SJSA1 (cell line): Measurements from ENCODE around the gene EBF4. TPM values are rescaled to one million over a fixed set of nuclear protein-coding genes. Genes with fewer than 3 reads are reported as not detected.
"Not testable (repeated sequence)": the region's sequence is repeated elsewhere in the genome, so short reads cannot be mapped to it uniquely, and the experiment has no call there.

Experiments used
- DNase-seq, 2 experiments: peaks; one replicate each; pipeline ENCODE4 v3.0.0-alpha.2; 2015 to 2020; ENCODE audit warnings: low spot score in 2 of 2, low read depth in 1 of 2
- H3K27ac ChIP-seq: fragments of 250-450 bp; sonication (Bioruptor Pico); 2 replicates; pipeline ENCODE4 v1.5.1; 2020; ENCODE audit warnings: mild to moderate bottlenecking, moderate library complexity
- H3K27me3 ChIP-seq: fragments of 250-450 bp; sonication (Bioruptor Pico); replicated peaks from 2 replicates; pipeline ENCODE4 v1.5.1; 2020; ENCODE audit warnings: mild to moderate bottlenecking, moderate library complexity
- H3K36me3 ChIP-seq: fragments of 250-450 bp; sonication (Bioruptor Pico); 2 replicates; pipeline ENCODE4 v1.5.1; 2020; ENCODE audit warnings: mild to moderate bottlenecking
- H3K4me1 ChIP-seq: fragments of 250-450 bp; sonication (Bioruptor Pico); replicated peaks from 2 replicates; pipeline ENCODE4 v1.6.1; 2021; ENCODE audit warnings: mild to moderate bottlenecking
- H3K4me3 ChIP-seq: fragments of 250-450 bp; sonication (Bioruptor Pico); 2 replicates; pipeline ENCODE4 v1.5.1; 2020; ENCODE audit warnings: mild to moderate bottlenecking
- H3K9me3 ChIP-seq: fragments of 250-450 bp; sonication (Bioruptor Pico); replicated peaks from 2 replicates; pipeline ENCODE4 v1.5.1; 2020; ENCODE audit warnings: mild to moderate bottlenecking
- total RNA-seq: library from RNA; depleted of rRNA; stranded (reverse); fragments of >200 nt; shearing (Covaris generic); gene quantifications from 2 replicates; pipeline ENCODE4 v1.2.3, GENCODE V29; 2014

EBF4 gene
- total RNA-seq, 1 experiment from 2014 or later, result 4.4 TPM

DNA sequence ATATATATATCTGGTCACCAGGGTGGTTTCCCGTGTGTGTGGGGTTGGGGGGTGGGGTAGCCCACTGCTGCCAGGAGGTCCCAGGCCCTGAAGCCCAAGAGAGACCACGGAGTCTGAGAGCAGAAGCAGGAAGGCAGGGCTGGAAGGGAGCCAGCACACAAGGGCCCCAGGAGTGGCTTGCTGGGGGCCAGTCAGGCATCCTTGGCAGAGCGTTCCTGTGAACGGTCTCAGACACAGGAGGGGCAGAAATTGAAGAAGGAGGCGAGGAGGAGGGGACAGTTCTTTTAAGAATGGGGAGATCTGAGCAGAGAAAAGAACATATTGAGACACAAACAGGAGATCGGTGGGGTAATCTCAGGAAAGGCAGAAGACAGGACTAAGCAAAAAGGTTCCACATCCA lies 1.9 kb upstream of the EBF4 start:
- Histone ChIP-seq H3K27me3 (peaks cover 31% of the 10 kb centered on the region), H3K4me1 (peaks cover 11% of the 10 kb centered on the region), H3K9me3 (no peaks in the 10 kb centered on the region), H3K27ac (no peak overlapping the region), H3K4me3 (no peak overlapping the region), H3K36me3 (no peaks in the 10 kb centered on the region)
- DNase-seq, result no peak

DNA sequence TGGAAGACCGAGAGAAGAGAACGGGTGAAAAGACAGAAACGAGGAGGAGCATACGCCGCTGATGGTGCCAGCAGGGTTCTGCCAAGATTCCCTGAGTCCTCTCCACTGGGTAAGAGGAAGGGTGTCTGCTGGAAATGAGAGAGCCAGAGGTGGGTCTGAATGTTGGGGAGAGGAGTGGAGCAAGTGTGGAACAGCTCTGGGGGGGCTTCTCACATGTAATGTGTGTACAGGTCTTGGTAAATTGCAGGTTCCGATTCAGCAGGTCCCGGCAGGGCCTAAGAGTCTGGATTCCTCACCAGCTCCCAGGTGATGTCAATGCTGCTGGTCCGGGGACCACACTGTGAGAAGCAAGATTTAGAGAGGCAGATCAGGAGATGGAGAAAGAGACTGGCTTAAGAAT lies 1.5 kb upstream of the EBF4 start:
- DNase-seq, result no peak
- H3K27ac ChIP-seq, result no peak overlapping the region
- H3K36me3 ChIP-seq, result no peaks in the 10 kb centered on the region
- H3K4me1 ChIP-seq, result peaks cover 11% of the 10 kb centered on the region
- no peak overlapping the region for H3K4me3 ChIP-seq
- peaks cover 31% of the 10 kb centered on the region for H3K27me3 ChIP-seq
- no peaks in the 10 kb centered on the region for H3K9me3 ChIP-seq

DNA sequence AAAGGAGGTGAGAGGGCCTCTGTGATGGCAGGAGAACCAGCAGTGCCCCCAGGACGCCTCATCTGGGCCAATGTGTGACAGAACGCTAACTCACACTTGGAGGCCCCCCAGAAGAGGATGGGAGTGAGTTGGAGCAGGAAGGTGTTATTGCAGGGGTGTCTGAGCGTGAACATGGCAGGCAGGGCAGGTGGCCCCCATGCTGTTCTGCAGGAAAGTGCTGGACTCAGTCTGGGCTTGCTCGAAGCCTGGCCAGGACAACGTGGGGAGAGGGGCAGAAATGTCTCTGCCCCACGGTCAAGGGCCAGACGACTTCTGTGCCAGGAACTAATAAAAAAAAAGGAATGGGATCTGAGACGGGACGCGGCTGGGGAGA lies 931 bp upstream of the EBF4 start:
- peaks cover 31% of the 10 kb centered on the region for H3K27me3 ChIP-seq
- DNase-seq, result no peak
- no peak overlapping the region for H3K4me3 ChIP-seq
- no peaks in the 10 kb centered on the region for H3K9me3 ChIP-seq
- H3K4me1 ChIP-seq, result peaks cover 11% of the 10 kb centered on the region
- no peak overlapping the region for H3K27ac ChIP-seq
- H3K36me3 ChIP-seq, result no peaks in the 10 kb centered on the region

GRCh38 chr20:2692886-2693285 lies 306 bp downstream of the EBF4 start:
- Histone ChIP-seq H3K4me3 (peak overlapping the region; percentile 44), H3K4me1 (peaks cover 11% of the 10 kb centered on the region), H3K27ac (no peak overlapping the region), H3K9me3 (no peaks in the 10 kb centered on the region), H3K36me3 (no peaks in the 10 kb centered on the region), H3K27me3 (peaks cover 26% of the 10 kb centered on the region)
- peak in 1 of 2 experiments; percentile 28 for DNase-seq

DNA sequence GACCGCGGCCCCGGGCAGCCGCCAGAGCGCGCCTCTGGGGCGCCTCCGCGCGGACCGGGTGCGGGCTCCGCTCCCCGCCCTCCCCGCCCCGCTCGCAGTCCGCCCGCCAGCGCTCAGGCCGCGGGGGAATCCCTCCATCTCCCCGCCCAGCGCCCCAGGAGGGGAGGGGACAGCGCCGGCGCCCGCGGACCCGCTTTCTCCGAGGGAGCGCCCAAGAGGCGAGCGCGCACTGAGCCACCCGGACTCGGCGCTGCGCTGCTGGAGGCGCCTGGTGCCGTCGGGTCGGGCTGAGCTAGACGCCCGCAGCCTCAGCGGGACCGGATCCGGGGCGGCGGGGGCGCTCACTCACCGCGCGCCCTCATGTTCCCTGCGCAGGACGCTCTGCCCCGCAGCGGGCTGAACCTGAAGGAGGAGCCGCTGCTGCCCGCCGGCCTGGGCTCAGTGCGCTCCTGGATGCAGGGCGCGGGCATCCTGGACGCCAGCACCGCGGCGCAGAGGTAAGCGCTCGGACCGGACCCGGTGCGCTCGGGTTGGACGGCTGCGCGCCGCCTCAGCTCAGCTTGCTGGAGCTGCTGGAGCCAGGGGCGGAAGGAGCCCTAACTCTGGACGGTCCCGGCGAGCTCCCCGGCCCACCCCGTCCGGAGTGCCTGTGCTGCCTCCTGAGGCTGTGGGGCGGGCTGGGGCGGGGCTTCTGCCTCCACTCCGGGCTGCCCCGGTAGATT lies 867 bp downstream of the EBF4 start:
- no peak overlapping the region for H3K27ac ChIP-seq
- peaks cover 26% of the 10 kb centered on the region for H3K27me3 ChIP-seq
- H3K4me3 ChIP-seq, result peak overlapping the region; percentile 44
- no peaks in the 10 kb centered on the region for H3K36me3 ChIP-seq
- peaks cover 11% of the 10 kb centered on the region for H3K4me1 ChIP-seq
- DNase-seq, result peak; percentile 38 to 56
- H3K9me3 ChIP-seq, result no peaks in the 10 kb centered on the region

- peak in 1 of 2 experiments; percentile 38 for DNase-seq
- Histone ChIP-seq H3K36me3 (no peaks in the 10 kb centered on the region), H3K4me3 (peak overlapping the region; percentile 44), H3K27me3 (peaks cover 26% of the 10 kb centered on the region), H3K27ac (no peak overlapping the region), H3K9me3 (no peaks in the 10 kb centered on the region), H3K4me1 (peaks cover 11% of the 10 kb centered on the region)
Measured at GRCh38 chr20:2694008-2694471, 1.5 kb downstream of the EBF4 start.

DNA sequence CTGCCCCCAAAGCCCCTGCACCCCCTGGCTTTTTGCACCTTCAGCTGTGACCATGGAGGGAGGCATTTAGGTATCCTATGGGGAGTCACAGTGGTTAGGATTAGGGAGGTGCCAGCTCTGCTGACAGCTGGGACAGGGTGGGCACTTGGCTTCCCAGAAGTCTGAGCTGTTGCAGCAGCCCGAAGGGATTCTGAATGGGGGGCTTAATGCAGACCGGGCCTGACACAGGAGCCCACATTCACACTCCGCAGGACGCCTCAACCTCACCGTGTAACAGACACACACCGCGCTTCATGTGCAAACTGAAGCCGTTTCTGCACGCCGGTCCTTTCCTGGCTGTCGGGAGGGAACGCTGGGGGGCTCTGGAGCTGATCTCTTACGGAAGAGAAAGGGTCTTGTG lies 1.9 kb downstream of the EBF4 start:
- H3K27me3 ChIP-seq, result peaks cover 26% of the 10 kb centered on the region
- DNase-seq, result peak in 1 of 2 experiments; percentile 31
- no peaks in the 10 kb centered on the region for H3K36me3 ChIP-seq
- H3K4me3 ChIP-seq, result no peak overlapping the region
- no peaks in the 10 kb centered on the region for H3K9me3 ChIP-seq
- peaks cover 11% of the 10 kb centered on the region for H3K4me1 ChIP-seq
- no peak overlapping the region for H3K27ac ChIP-seq

GRCh38 chr20:2695206-2695983 lies 2.8 kb downstream of the EBF4 start:
- DNase-seq, result peak in 1 of 2 experiments; percentile 21
- Histone ChIP-seq H3K27ac (no peak overlapping the region), H3K4me3 (no peak overlapping the region), H3K27me3 (peaks cover 26% of the 10 kb centered on the region), H3K9me3 (no peaks in the 10 kb centered on the region), H3K4me1 (peaks cover 11% of the 10 kb centered on the region), H3K36me3 (no peaks in the 10 kb centered on the region)

DNA sequence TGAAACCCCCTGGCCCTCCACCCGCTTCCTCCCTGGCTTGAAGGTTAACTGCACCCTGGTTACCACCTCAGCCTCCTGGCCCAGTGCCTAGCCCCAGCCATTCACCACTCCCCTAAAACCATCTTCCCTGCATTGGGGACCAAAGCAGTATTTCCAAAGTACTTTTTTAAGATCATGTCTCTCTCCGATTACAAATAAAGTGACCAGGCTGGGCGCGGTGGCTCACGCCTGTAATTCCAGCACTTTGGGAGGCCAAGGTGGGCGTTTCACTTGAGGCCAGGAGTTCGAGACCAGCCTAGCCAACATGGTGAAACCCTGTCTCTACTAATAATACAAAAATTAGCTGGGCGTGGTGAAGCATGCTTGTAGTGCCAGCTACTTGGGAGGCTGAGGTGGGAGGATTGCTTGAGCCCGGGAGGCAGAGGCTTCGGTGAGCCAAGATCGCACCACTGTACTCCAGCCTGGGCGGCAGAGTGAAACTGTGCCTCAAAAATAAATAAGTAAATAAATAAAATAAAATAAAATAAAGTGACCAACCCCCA lies 3.5 kb downstream of the EBF4 start:
- peaks cover 24% of the 10 kb centered on the region for H3K27me3 ChIP-seq
- DNase-seq, result peak in 1 of 2 experiments; percentile 22
- H3K27ac ChIP-seq, H3K9me3 ChIP-seq, H3K4me3 ChIP-seq, H3K36me3 ChIP-seq: not testable (repeated sequence)
- peaks cover 11% of the 10 kb centered on the region for H3K4me1 ChIP-seq

GRCh38 chr20:2696646-2697045 lies 4.1 kb downstream of the EBF4 start:
- H3K9me3 ChIP-seq, result no peaks in the 10 kb centered on the region
- DNase-seq, result peak in 1 of 2 experiments; percentile 25
- H3K4me1 ChIP-seq, result peaks cover 11% of the 10 kb centered on the region
- no peaks in the 10 kb centered on the region for H3K36me3 ChIP-seq
- no peak overlapping the region for H3K4me3 ChIP-seq
- no peak overlapping the region for H3K27ac ChIP-seq
- peaks cover 20% of the 10 kb centered on the region for H3K27me3 ChIP-seq

DNA sequence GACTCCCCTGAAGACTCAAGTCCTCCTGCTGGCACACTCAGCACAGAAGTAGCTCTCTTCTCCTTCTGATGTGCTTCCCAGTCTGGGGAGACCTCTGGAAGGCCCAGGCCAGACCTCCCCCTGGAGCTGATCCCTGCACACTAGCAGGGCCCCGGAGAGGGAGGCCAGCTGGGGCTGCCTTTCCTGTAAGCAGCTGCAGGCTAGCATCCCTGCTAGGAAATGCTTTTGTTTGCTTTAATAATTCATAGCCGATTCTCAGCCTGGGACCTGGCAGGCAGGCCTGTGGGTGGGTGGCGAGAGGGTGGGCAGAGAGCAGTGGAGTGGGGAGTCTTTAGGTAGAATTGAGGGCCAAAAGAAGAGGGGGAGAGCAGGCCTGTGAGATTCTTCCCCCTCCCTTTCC lies 5.2 kb downstream of the EBF4 start:
- no peak overlapping the region for H3K27ac ChIP-seq
- no peaks in the 10 kb centered on the region for H3K9me3 ChIP-seq
- peak in 1 of 2 experiments; percentile 36 for DNase-seq
- H3K36me3 ChIP-seq, result no peaks in the 10 kb centered on the region
- H3K4me1 ChIP-seq, result peaks cover 6% of the 10 kb centered on the region
- H3K4me3 ChIP-seq, result no peak overlapping the region
- H3K27me3 ChIP-seq, result peaks cover 14% of the 10 kb centered on the region

DNA sequence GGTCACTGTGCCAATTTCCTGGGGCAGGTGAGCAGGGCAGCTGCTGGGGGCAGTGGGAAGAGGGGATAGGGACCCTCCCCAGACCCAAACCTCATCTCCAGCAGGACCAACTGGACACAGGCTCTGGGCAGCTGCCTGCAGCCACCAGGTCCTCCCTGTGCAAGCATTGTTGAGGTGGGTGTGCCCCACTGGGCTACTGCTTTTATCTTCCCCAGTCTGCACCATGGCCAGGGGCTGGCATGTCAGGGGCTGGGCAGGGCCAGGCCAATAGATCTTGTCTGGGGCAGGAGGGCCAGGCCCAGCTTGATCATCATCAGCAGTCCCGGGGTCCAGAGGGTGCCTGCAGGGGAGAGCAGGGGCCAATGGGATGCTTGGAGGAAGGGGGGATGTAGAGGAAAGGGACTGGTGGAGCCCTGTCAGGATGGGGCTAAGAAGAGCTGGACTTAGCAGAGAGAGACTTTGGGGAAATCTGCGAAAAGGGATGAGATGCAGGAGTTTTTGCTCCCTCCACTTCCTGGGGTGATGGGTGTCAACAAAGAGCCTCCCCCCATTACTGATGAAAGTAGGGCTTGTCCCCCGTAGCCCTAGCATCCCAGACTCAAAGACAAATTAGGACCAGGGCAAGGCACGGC lies 5.7 kb downstream of the EBF4 start:
- Histone ChIP-seq H3K27ac (no peak overlapping the region), H3K4me1 (peaks cover 5% of the 10 kb centered on the region), H3K4me3 (no peak overlapping the region), H3K27me3 (peaks cover 13% of the 10 kb centered on the region), H3K9me3 (no peaks in the 10 kb centered on the region), H3K36me3 (no peaks in the 10 kb centered on the region)
- DNase-seq, result peak in 1 of 2 experiments; percentile 35

- Histone ChIP-seq H3K27me3 (peaks cover 7% of the 10 kb centered on the region), H3K9me3 (no peaks in the 10 kb centered on the region), H3K4me1 (no peaks in the 10 kb centered on the region; the same call in 1 of the 2 replicates), H3K36me3 (no peaks in the 10 kb centered on the region), H3K27ac (no peak overlapping the region), H3K4me3 (no peak overlapping the region)
- peak in 1 of 2 experiments; percentile 35 for DNase-seq
Measured at GRCh38 chr20:2698912-2699311, 6.3 kb downstream of the EBF4 start.
